NB4 (cell line): ENCODE measurements around the gene OSBPL9.

ENCODE experiments used
- MYC ChIP-seq: IDR thresholded peaks from 2 replicates; pipeline ENCODE4 v1.6.1; 2011; ENCODE audit warnings: low read depth, low read length
- POLR2A ChIP-seq: IDR thresholded peaks from 2 replicates; pipeline ENCODE4 v1.6.1; 2011; ENCODE audit warnings: mild to moderate bottlenecking; ENCODE audit not compliant: insufficient read length; ENCODE audit errors: extremely low read depth
- TF ChIP-seq, protein P1 (sequence below): IDR thresholded peaks from one replicate; pipeline ENCODE4 v1.5.1; 2012; ENCODE audit warnings: low read depth, low read length

DNA sequence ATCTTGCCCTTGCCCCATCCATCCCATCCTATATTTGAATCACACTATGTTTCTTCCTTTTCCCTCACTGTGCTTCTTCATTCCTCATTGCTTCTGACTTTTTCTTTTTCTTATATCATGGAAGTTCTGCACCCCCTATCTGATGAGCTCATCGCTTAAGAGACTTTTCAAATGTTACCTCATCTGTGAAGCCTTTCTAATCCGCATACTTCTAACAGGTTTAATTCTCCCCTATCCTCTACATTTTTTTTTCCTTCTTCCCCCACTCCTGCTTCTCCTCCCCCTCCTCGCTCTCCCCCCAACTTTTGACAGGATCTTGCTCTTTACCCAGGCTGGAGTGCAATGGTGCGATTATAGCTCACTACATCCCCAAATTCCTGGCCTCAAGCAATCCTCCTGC, 39.5 kb downstream of the OSBPL9 start:
- TF ChIP-seq, protein P1, sequence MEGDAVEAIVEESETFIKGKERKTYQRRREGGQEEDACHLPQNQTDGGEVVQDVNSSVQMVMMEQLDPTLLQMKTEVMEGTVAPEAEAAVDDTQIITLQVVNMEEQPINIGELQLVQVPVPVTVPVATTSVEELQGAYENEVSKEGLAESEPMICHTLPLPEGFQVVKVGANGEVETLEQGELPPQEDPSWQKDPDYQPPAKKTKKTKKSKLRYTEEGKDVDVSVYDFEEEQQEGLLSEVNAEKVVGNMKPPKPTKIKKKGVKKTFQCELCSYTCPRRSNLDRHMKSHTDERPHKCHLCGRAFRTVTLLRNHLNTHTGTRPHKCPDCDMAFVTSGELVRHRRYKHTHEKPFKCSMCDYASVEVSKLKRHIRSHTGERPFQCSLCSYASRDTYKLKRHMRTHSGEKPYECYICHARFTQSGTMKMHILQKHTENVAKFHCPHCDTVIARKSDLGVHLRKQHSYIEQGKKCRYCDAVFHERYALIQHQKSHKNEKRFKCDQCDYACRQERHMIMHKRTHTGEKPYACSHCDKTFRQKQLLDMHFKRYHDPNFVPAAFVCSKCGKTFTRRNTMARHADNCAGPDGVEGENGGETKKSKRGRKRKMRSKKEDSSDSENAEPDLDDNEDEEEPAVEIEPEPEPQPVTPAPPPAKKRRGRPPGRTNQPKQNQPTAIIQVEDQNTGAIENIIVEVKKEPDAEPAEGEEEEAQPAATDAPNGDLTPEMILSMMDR = no peak
- no peak for TF ChIP-seq POLR2A
- TF ChIP-seq MYC = no peak
